GM11168 (cell line): Measurements from ENCODE around the gene AK5.

ENCODE experiments used
- in situ Hi-C: fragments of 300-500 bp; cut with MboI; formaldehyde crosslinking; loops from one replicate; pipeline ENCODE4 v1.12.0; 2022; ENCODE audit warnings: low sequenced_read_pairs; ENCODE audit not compliant: unreplicated experiment

Gene AK5

DNA sequence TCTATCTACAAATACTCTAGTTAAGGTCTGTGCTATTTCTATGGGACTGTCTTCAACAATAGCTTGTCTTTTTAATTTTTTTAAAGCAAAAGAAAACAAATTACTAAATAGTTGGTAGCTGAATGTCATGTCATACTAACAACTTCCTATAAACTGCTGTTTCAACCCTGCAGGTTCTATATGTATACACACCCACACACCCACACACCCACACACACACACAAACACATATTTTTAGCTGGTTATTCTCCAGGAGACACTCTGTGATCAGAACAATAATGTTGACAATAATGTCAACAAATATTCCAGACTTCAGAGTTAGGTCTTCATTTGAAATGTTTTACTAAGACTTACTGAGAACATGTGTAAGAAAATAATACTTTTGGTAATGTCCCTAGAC is 66.7 kb downstream of the AK5 start:
- in situ Hi-C loops, result no loop called here

DNA sequence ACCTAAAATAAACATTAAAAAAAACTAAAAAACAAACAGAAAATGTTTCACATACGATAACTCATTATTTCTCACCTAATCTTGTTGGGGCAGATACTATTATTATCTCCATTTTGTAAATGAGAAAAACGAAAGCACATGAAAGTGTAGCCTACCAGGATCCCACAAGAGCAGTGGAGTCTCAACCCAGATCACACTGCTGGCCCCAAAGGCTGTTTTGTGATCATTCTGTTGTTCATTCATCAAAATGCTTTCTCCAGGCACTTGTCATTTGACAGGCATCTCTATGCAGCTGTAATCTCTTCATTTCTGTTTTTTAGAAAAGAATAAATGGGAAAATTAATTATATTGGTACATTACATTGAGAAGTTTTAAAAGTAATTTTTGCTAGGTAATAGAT is 67.5 kb downstream of the AK5 start:
- in situ Hi-C loops, result no loop called here

DNA sequence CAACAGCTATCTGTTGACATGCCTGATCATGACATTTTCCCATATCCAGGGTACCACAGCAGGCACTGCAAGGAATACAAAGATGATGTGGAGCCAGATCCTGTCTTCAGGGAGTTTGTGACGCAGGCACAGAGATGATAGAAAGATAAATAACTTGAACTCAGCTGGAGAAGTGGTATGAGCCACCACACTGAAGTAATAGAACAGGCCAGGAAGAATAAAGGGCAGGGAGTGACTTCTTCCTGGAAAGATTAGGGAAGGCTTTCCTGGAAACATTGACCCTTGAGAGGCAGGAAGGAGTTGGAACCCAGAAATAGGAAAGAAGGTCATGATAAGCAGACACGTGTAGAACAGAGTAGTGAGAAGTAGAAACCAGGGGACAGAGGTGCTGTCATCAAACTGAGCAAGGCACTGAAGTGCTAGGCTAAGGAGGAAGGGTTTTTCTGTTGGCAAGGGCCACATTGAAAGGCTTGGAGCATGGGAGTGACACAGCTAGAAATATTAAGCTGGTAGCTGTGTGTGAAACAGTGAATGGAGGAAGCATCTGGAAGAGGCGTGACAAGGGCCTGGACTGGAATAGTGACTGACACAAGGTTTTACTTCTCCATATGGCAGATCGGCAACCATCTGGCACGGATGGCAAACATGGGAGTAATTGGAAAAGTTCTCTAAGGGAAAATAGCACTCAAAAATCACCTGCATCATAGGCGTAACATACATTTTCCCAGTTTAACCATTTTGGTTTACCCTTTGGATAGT is 68.4 kb downstream of the AK5 start:
- in situ Hi-C loops, result no loop called here

DNA sequence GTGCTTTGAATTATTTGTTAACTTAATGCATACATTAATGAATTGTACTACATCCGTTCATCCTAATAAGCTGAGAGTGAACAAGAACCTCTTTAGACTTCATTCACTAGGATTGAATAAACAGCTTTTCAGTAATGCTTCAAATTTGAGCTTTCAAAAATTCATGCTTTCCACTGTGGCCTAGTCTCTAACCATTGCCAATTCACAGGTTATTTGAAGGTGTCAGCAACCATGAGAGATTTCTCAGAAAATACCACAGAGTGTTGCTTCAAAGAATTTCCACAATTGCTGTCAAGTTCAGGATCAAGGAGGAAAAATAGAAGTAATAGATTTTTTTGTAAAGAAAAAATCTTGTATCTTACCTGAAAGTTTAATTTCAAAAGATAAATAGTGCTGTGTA is 72.7 kb downstream of the AK5 start:
- in situ Hi-C loops, result no loop called here

DNA sequence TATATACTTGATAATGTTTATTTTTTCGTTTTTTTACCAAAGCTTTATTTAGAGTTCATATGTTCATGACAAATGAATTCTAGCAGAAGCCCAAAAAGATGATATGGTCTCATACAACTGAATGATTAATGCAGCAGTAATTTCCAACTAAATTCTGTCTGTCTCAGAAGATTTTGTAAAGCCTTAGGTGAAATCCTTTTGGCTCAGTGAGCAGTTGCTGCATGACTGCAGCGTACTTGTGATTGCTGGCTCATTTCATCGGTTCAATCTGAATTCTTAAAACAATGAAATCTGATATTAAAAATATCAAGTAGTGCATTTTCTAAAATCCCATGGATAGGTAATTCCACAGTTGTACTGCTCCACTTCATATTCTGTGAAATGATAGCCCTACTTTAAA is 73.2 kb downstream of the AK5 start:
- in situ Hi-C loops, result no loop called here

DNA sequence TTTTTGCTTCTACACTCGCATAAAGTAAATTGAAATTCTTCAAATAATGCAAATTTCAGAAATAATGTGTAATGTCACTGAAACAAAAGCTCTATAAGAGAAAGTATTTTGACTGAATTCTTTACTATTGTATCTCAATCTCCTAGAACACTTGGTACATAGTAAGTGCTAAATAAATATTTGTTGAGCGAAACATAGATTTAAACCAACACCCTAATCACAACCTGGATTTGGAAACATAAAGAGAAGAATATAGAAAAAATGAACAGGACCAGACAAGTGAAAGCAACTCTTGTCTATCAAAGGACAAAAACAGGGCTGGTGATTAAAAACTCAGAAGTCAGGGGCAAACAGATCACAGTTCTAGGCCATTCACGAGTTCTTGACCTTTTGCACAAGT is 74.3 kb downstream of the AK5 start:
- in situ Hi-C loops, result no loop called here

DNA sequence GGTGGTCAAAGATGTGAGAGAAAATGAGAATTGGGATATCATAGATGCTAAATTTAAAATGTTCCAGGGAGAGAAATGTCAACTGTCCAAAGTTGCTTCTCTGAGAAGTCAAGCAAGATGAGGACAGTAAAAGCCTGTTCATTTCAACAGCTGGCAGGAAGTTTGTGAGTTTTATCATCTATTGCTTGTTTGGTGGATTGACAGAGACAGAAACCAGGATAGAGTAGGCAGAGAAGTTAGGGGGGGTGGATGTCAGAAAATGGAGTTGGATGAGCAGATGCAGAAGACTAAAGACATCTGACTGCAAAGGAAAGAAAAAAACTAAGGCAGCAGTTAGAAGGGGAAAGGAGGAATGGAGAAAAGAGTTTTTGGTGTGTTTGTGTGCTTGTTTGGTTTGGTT is 78.4 kb downstream of the AK5 start:
- in situ Hi-C loops, result no loop called here

DNA sequence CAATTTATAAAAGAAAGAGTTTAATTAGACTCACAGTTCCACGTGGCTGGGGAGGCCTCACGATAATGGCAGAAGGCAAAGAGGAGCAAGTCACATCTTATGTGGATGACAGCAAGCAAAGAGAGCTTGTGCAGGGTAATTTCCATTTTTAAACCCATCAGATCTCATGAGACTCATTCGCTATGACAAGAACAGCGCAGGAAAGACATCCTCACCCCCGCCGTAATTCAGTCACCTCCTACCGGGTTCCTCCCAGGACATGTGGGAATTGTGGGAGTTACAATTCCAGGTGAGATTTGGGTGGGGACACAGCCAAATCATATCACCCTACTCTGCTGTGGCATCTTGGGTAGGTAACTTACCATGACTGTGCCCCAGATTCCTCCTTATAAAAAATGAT is 79.8 kb downstream of the AK5 start:
- in situ Hi-C loops, result no loop called here

DNA sequence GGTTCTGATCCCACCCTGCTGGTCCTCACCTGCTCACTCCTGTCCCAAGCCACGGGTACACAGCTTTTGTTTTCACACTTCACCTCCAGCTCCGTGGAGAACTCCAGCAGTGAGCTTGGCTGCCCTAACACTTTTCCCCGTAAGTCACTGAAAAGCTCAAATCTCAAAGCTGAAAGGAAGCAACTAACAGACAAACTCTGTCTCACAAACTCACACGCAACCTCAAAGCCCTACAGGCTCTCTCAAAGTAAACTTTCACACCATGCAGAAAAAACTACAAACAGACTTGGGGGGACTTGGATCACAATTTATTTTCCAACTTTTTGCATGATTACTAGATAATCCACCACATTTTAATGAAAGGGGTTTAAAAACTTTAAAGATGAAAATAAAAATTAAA is 88.3 kb downstream of the AK5 start:
- in situ Hi-C loops, result no loop called here

DNA sequence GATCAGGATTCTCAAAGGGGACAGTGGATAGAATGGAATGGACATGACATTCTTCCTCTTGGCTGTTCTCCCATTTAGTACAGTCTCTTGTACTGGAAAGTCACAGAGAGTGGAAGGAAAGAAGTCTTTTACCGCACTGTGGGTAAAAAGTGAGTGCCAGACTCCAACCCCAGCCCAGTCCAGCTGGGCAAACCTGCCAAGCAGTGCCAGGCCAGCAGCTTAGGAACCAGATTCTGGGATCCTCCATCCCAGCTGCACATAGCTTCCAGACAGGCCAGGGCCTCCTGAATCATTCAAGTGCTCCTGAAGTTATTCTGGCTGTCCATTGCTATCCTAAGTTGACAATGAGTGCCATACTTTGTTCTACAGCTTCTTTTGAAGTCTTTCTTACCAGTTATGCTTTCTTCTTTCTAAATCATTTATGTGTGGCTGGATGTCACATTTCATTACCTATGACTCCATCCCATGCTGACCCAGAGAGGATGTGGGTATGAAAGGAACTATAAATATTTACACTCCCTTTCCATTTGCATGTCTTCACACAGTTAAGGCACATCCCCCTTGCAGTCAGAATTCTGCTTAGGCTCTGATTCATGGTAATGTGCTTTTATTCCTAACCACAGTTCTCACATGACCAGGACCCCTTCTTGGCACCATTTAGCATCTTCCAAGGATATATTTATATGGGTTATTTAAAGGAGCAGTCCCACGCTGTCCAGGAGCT is 88.9 kb downstream of the AK5 start:
- in situ Hi-C loops, result no loop called here

DNA sequence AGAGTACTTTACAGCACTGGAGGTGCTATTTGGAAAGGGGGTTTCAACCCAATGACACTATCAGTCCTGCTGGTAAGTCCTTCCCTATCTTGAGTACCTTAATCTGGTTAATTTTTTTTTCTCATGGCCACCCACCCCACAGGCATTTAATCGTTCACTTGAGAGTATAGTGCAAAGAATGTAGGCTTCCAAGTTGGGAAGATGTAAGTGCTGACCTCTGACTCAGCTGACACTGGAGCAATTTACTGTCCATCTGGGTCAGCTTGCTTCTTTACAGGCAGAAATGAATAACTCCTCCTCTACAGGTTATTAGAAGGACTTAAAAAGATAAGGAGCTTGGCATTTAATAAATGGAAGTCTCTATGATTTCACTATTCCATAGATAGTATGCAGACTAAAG is 89.6 kb downstream of the AK5 start:
- in situ Hi-C loops, result no loop called here

DNA sequence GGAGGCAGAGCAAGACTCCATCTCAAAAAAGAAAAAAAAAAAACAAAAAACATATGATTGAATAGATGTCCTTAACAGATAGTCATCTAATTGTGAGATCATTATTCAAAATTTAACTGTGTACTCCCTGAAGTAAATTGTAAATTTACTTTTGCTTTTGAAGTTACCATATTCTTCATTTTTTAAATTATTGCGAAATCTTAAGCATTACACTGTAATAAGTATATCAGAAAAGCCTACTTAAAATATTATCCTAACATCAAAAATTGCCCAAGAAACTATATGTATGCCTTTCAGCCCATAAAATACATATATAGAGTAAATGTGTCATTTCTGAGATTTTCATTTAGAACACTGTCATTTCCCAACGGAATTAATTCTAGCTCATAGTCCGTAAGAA is 91.9 kb downstream of the AK5 start:
- in situ Hi-C loops, result no loop called here

DNA sequence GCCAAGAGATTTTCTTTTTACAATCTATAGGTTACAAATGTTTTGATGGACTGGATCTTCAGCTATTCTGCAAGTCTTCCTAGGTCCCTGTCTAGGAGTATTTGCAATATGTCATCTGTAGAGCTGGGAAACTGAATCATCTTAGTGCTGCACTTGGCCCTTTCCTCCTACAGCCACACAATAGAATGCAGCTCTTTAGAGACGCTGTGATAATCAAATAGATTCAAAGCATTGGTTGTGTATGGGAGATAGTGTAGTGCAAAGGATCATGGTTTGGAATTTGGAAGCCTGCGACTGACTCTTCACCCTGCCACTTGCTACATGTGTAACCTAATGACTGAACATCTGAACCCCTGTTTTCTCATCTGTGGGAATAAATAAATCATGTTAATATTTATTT is 93.7 kb downstream of the AK5 start:
- in situ Hi-C loops, result no loop called here

DNA sequence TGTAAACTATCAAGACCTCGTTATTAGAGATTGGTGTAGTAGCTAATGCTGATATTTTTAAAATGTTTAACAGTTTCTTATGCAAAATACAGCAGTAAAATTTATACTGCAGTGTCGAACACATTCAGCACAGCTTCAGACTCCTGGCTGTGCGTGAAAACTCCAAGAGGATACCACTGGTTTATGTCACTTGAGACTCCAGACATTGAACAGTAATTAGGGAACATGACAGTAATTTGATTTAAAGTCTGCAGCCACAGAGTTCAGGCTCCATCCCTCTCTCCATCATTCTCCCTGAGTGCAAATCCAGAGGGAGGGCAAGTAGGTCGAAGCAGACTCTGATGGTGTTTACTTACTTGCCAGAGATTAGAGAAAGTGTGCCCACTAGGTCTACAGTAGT is 94.2 kb downstream of the AK5 start:
- in situ Hi-C loops, result no loop called here

DNA sequence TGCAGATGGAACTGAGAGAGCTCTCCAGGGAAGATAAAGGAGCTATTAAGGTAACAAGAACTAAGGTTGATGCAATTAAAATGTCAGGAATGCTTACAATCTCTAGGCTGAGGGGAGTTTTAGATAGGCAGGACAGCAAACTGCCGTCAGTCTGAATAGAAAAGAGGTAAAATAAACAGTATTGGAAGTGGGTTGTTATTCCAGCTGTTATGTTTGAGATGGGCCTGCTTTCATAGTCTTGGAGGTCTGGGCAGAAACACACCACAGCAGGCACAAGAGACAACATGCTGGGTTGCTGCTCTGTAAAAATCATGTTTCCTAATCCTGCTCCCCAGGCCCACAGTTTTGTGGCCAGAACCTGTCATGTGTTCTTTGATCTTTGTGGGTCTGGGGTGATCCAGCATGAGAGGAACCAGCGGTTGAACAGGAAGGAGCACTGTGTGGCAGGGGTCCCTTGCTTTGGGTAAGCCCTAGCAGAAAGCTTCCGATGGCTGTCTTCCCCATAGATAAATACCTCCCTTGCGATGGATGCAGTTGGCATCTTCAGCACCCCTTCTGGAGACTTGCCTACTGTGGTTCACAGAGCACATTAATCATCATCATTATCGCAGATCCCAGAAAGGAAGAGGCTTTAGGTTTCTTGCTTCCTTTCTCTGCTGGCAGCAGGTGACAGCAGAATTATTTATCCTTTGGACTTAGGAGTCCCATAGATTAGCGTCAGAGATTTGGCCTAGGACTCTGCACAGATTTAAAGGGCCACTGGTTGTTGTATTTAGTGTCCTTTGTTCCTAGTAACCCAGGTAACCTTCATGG is 97.1 kb downstream of the AK5 start:
- in situ Hi-C loops, result no loop called here

DNA sequence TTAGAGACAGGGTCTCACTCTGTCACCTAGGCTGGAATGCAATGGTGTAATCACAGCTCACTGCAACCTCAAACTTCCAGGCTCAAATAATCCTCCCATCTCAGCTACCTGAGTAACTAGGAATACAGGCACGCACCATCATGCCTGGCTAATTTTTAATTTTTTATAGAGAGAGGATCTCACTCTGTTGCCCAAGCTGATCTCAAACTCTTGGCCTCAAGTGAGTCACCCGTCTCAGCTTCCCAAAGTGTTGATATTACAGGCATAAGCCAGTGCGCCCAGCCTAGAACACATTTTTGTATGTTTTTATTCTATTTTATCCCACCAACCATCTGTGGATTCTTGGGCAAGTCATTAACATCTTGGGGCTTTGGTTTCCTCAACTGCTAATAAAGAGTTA is 100.5 kb downstream of the AK5 start:
- in situ Hi-C loops, result no loop called here

DNA sequence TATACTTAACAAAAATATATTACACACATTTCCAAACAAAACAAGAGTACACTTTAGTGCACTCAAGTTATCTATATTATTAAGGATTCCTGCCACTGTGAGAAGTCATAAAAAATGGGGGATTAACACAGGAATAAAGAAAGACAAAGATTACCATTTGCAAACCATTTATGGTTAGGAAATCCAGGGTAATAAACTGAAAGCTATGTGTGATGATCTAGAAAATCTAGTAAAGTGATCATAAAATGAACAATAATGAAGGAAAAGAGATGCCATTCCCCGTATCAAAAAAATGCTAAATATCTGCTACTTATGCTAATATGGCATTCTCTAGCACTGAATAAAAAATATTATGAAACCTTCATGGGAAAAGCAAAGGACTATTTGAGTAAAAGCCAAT is 101.4 kb downstream of the AK5 start:
- in situ Hi-C loops, result no loop called here

DNA sequence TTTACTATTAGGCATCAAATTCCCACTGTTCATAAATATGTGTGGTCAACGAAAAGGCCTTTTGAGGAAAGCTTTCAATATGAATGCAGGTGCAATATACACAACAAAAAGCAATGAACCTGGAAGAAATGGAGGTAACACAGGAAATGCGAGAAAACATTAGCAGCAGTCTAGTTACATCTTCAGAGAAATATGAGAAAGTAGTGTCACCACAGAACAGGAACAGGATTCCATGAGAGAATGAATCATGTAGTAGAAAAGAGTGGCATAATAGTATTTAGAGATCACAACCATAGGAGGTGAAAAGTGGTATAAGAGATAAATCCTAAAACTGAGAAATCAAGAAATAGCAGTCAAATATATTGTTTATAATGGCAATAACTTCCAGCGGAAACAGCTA is 103.7 kb downstream of the AK5 start:
- in situ Hi-C loops, result no loop called here

DNA sequence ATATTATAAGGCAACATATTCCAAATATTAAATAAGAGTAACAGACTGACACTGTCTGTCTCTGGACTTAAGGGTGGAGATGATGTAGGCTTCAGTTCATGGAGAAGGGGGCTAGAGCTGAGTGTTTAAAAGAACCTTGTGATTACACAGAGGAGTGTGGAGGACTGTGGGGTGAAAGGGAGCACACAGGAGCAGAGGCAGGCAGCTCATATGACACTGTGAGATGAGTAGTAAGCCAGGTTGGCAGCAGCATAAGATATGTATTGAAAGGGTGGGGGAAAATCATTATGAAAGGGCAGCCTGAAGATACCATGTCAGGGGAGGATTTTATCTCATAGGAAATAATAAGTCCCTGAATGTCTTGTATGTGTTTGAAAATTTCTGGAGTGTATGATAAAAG is 104.5 kb downstream of the AK5 start:
- in situ Hi-C loops, result no loop called here

DNA sequence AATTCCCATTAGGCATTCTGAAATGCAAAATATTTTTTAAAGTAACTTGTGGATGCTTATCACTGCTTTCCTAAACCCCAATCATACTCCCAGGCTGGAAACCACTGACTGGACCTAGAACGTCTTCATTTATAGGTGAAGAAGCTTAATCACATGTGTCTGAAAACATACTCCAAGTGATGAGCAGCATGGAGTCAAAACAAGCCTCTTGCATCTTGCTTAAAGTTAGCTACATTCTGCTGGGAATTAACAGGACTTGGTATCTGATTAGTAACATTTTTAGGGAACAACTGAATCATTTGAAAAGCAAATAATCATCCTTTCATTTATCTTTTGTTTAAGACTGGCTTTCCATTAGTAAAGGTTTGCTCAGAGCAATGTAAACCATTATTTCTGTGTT is 105.7 kb downstream of the AK5 start:
- in situ Hi-C loops, result no loop called here

DNA sequence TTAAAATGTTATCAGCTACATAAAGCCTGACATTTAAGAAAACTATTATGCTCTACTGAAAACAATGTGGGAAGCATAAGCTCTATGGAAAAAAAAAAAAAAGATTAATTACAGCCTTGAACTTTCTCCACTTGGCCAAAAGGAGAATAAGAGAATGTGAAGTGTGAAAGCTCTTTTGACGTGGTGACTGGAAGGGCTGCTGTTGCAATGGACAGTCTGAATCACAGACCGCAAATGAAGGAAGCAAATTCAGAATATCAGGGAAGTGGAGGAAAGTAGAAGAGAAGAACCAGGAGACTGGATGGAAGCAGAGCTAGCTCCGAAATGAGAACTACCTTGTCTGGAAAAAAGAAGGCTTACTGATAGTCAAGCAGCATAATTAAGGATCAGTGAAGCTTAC is 106.8 kb downstream of the AK5 start:
- in situ Hi-C loops, result no loop called here
